ENCODE measurements around the gene AUP1. TPM values are rescaled to one million over a fixed set of nuclear protein-coding genes. Genes with fewer than 3 reads are reported as not detected.

Gene AUP1
- total and polyA plus RNA-seq, 9 of the 15 experiments (the other 6 are each of a cell fraction or from before 2014, with no cell fraction given) = 70.7 to 245 (median 165) TPM

DNA sequence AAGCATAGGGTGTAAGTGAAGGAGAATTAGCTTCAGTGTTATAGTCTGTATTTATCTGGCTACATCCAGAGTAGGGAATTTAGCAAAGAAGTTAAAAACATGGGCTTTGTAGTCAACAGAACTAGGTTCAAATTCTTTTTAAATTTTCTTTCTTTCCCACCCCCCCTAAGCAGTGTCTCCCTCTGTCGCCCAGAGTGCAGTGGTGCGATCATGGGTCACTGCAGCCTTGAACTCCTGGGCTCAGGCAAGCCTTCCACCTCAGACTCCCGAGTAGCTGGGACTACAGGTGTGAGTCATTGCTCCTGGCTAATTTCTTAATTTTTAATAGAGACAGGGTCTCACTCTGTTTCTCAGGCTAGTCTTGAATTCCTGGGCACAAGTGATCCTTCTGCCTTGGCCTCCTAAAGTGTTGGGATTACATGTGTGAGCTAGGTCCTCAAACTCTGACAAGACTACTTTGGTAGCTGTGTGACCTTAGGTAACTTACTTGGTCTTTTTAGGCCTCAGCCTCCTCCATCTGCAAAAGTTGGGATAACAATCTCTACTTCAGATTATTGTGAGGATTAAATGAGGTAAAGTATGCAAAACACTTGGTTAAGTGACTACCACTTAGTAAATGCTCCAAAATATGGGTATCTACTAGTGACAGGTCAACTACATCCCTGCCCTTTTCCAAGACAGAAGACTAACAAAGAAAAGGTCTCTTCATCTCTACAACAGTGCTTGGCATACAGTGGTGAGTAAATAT is 42.8 kb upstream of the AUP1 start:
- 33% methylated on average over 3 of the region's 3 CpGs for WGBS (ENCODE audit: insufficient coverage, low coverage, missing lambda C conversion rate)

More for the DNA sequence above, 42.8 kb upstream of the AUP1 start:
- Histone ChIP-seq H4K20me1 (replicated peaks; ENCODE audit: control insufficient read depth, insufficient read depth, low read length) (no peaks in the 10 kb centered on the region), H3K9me1 (ENCODE audit: control insufficient read depth, insufficient read depth, low read length) (no peaks in the 10 kb centered on the region), H2AFZ (ENCODE audit: low read depth, low read length) (peak overlapping the region; percentile 72), H3K27me3 (ENCODE audit: control insufficient read depth in 2 of 2, insufficient read depth in 2 of 2, low read length in 2 of 2) (no peaks in the 10 kb centered on the region), H3K79me2 (ENCODE audit: control insufficient read depth, insufficient read depth, low read length) (no peaks in the 10 kb centered on the region), H3K4me3 (no peak overlapping the region), H3K27ac (ENCODE audit: extremely low read depth, low read depth, low read length) (no peak overlapping the region), H3K4me1 (replicated peaks in 1 of 2; ENCODE audit: control insufficient read depth in 2 of 2, insufficient read depth in 2 of 2, low read length in 2 of 2) (peaks cover 0 to 38% of the 10 kb centered on the region in 2 experiments; a peak in 4 of 5 replicates), H3K9ac (ENCODE audit: insufficient read depth in 1 of 2, low read depth in 2 of 2, low read length in 2 of 2) (no peak overlapping the region), H3K4me2 (ENCODE audit: insufficient read depth, low read length) (no peak overlapping the region), H3K36me3 (ENCODE audit: control insufficient read depth, insufficient read depth, low read length) (no peaks in the 10 kb centered on the region), H3K9me3 (replicated peaks; ENCODE audit: control insufficient read depth, insufficient read depth, low read depth, low read length) (no peaks in the 10 kb centered on the region)
- POLR2A ChIA-PET = interaction anchor here (0.6 to 1.0 kb wide), 3 partner anchors 11 to 68 kb away, joined by 3 to 5 read pairs (median 4); partner anchors contain the start of genes AUP1 and HTRA2
- peak in 1 of 4 experiments; percentile 45 for DNase-seq (ENCODE audit: extremely low read depth in 1 of 4, low spot score in 3 of 4)
- no TSS peak for BruUV-seq (replicated peaks)
- intact Hi-C loops (cut with micrococcal nuclease) = loop anchor here (5.0 kb wide), 1 partner anchor 70 kb away; no protein-coding TSS in a partner anchor
- no peak for FAIRE-seq
- in situ Hi-C loops (cut with MboI) = loop anchor here (5.0 kb wide), 1 partner anchor 85 kb away; no protein-coding TSS in a partner anchor
- CTCF ChIA-PET (ENCODE audit: low intra/inter-chr PET ratio) = no interaction called here
- ATAC-seq = peak; percentile 76
- TF ChIP-seq, protein P1, sequence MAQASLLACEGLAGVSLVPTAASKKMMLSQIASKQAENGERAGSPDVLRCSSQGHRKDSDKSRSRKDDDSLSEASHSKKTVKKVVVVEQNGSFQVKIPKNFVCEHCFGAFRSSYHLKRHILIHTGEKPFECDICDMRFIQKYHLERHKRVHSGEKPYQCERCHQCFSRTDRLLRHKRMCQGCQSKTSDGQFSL (CRISPR knock-in tag; IDR thresholded peaks at IDR 0.05) = peak; percentile 68; the same call in 1 of the 2 replicates
- TF ChIP-seq, protein P1 (tag; IDR thresholded peaks at IDR 0.05) = peak in 1 of 2 experiments; percentile 80; a peak in 2 of 4 replicates
- TF ChIP-seq, protein P2, sequence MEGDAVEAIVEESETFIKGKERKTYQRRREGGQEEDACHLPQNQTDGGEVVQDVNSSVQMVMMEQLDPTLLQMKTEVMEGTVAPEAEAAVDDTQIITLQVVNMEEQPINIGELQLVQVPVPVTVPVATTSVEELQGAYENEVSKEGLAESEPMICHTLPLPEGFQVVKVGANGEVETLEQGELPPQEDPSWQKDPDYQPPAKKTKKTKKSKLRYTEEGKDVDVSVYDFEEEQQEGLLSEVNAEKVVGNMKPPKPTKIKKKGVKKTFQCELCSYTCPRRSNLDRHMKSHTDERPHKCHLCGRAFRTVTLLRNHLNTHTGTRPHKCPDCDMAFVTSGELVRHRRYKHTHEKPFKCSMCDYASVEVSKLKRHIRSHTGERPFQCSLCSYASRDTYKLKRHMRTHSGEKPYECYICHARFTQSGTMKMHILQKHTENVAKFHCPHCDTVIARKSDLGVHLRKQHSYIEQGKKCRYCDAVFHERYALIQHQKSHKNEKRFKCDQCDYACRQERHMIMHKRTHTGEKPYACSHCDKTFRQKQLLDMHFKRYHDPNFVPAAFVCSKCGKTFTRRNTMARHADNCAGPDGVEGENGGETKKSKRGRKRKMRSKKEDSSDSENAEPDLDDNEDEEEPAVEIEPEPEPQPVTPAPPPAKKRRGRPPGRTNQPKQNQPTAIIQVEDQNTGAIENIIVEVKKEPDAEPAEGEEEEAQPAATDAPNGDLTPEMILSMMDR (IDR thresholded peaks at IDR 0.05 in 2 of 3, conservative IDR thresholded peaks at IDR 0.05 in 1 of 3; ENCODE audit: insufficient read depth in 2 of 3, low read depth in 1 of 3, low read length in 3 of 3) = peak; percentile 49 to 67 (median 58)
- TF ChIP-seq RAD21 (CRISPR knock-in tag; conservative IDR thresholded peaks at IDR 0.05 in 1 of 2, IDR thresholded peaks at IDR 0.05 in 1 of 2) (peak in 1 of 2 experiments; percentile 28; a peak in 1 of 4 replicates), SMARCB1 (IDR thresholded peaks at IDR 0.05; ENCODE audit: insufficient read length, low read depth) (no peak), SMC3 (conservative IDR thresholded peaks at IDR 0.05; ENCODE audit: insufficient read depth, low read depth, low read length) (peak; percentile 42; the same call in 1 of the 2 replicates), TAF15 (IDR thresholded peaks at IDR 0.05; ENCODE audit: low read depth, low read length) (no peak)

All from K562 (cell line).